Hepatic stellate cell (primary cell): ENCODE results near the gene TFR2.

Experiments
- DNase-seq: peaks from one replicate; pipeline ENCODE4 v3.0.0; 2011; ENCODE audit warnings: low spot score

Gene TFR2

DNA sequence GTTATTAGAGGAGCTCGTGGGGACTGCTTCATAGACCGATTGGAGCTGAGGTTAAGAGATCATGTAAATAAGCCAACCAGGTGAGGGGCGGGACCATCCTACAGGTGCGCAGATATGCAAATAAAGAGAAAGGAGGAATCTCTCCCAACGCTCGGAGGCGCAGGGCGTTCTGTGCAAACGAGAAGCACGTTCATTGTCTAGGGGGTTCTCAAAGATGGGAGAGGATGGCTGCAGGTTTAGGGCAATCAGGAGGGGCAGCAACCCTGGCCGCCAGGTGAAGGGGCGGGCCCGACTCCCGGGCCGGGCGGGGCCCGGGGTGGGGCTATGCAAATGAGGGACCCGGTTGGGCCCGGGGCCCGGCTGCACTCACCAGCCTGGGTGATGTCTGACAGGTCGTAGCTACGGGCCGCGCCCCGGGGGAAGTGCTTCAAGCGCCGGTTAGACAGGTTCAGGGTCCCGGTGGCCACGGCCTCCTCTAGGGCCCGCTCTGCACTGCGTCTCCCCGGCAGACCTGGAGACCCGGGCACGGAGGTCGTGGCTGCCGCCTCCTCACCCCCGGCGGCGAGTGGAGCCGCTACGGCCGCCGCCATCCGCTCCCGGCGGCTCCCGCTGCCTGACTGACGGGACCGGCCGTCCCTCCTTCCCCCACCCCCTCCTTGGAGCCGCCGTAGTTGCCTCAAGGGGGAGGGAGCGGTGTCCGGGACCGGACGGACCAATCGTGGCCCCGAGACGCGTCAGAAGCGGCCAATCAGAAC lies 55.7 kb downstream of the TFR2 start, which contains the start of gene LRCH4:
TSS of gene LRCH4 (minus strand) at position 619 of the 755 bp plus-strand sequence. CDS start at position 590, 29 bp downstream.
- peak; percentile 100 for DNase-seq

DNA sequence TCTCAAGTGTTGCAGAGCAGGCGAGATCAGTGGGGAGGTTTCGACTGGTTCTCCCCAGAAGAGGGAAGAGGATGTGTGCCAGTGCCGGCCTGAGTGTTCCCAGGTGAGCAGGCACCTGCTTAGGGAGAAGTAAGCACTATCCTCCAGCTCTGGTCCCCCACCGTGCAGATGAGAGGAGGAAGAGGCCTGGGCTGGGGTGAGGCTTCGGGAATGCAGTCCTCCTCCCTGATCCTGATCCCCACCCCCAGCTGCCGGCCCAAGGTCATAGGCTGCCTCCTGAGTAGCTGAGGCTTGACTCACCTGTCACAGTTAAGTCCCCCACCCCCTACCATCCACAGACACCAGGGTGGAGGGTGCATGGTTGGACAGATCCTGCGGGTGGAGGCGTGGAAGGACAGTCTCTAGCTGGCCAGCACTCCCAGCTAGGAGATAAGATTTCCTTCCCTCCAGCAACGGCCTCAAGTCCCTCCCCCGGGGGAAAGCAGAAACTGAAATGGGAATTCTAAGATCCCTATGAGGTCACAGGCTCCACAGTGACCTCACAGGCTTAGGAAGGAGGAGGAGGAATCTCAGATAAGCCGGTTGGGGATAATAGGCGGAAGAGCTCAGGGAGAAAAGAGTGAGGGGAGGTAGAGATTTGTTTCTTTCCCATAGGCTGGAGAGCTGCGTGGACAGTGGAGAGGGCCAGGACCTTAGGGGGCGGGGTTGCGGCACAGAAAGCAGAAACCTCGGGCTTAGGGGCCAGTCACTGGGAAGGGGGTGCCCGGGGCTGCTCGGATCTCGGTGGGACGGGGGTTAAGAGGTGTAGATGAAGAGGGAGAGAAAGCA lies 56.5 kb downstream of the TFR2 start:
- peak; percentile 85 for DNase-seq

DNA sequence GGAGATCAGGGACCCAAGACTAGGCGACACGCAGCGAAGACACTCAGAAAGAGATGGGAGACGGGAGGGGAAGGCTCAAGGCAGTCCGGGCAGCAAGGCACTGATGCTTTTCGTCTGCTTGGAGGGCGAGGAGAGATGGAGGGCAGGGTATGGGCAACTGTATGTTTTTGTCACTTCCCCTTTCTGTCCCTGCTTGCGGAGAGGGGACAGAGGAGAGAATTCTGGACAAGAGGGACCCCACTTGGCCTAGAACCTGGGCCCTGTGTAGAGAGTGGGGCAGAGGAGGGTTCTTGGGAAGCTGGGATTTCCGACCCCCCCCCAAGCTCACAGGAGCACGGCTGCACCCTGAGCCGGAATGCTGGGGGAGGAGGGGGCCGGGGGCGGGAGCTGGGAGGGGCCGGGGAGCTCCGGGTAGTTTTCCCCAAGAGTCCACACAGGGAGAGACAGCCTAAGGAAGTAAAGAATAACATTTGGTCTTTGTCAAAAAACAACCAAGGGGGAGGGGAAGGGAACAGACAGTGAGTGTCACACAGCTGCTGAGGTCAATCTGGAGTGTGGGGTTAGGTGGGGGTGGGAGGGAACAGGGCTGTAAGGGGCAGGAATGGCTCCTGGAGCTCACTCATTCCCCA lies 57.2 kb downstream of the TFR2 start:
- DNase-seq: peak; percentile 64

DNA sequence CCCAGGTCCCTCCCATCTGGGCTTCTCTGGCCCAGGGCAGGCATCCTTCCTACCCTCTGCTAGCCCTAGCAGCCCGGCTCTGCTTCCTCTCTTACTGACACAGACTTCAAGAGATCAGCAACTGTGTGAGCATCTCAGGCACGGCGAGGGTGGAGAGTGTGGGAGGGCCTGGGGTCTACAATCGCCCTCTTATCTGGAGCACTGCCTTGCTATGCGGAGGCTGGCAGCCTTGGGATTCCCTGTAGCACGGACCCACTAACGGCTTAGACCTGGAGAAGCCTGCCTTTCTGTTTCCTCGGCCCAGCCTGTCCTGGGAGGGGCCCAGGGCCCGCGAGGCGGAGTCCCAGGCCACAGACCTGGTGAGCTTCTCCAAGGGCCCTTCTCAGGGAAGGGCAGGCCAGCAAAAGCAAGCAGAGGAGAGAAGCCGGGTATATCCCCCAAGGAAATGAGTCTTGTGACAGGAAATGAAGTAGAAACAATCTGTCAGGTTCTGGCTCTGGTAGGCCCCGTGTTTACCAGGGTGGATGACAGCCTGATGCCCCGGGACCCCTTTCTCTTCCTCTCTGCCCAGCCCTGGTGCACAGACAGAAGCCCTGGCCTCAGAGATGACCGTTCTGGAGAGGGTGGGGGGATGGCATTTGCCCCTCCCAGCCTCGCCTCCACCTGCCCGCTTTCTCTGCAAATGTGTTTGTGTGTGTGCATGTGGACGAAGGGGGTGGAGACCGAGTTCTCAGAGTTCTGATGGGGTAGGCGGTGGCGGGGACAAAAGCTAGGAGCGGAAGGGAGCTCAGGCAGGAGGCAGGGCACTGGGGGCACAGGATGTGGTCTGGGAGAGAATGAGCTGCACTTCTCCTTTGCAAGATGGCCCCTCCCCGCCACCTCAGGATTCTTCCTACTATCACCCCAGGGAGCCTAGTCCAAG lies 58.0 kb downstream of the TFR2 start:
- DNase-seq: peak; percentile 75

DNA sequence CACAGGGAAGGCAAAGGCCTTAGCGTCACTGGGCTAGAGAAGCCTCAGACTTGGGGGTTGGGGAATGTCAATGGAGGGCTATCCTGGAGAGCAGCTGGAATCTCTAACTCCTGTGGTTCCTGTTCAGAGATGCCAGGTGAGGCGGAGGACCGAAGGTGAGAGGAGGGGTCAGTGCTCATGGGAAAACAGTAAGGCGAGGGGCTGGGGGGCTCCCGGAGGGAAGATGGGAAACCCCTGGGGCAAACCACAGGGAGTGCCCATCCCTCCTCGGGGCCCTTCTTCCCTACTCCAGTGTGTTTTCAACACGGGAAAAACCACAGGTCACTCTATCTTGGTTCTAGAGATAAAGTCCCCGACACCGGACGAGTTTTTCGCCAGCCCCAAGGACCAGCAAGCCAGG lies 58.7 kb downstream of the TFR2 start:
- no peak for DNase-seq

DNA sequence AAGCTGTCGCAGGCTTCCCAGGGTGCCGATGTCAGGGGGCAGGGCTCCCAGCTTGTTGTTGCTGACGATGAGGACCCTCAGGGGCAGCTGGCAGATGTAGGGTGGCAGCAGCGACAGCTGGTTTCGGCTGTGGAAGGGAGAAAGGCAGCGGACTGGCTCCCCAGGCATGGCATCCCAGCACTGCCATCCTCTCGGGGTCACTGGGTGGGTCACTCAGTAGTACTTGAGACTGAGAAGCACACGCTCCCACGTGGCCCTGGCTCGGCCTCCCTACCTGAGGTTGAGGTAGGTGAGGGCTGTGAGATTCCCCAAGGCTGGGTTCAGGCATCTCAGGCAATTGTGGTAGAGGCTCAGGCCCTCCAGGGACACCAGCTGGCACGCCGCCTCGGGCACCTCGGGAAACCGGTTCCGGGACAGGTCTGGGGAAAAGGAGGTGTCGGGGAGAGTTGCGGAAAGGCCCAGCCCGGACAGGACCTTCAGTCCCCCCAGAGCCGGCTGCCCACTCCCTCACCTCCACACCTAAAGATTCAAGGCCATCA lies 59.2 kb downstream of the TFR2 start:
- DNase-seq: no peak

DNA sequence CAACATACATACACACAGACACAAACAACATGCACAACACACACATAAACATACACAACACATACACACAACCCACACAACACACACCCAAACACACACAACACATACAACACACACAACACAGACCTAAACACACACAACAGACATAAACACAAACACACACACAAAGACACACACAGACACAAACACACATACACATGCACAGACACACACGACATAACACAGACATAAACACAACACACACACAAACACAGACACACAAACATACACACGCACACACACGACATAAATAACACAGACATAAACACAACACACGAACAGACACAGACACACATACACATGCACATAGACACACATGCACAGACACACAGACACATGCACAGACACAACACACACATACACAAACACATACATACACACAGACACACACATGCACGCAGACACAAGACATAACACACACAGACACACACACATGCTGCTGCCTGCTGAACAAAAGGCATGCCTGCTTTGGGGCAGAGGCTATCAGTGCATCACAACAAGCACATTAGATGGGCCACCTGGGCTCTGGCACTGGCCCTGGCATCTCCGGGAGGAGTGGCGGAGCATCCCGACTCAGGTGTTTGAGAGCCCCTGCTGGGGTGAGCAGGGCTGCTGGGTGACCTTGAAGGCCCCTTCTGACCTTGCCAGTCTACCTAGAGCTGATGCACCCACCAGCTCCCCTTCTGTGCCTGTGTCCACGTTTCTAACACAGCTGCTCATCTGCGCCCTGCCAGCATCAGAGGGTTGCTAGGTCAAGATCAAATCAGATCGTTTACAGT lies 60.7 kb downstream of the TFR2 start:
- DNase-seq: no peak

DNA sequence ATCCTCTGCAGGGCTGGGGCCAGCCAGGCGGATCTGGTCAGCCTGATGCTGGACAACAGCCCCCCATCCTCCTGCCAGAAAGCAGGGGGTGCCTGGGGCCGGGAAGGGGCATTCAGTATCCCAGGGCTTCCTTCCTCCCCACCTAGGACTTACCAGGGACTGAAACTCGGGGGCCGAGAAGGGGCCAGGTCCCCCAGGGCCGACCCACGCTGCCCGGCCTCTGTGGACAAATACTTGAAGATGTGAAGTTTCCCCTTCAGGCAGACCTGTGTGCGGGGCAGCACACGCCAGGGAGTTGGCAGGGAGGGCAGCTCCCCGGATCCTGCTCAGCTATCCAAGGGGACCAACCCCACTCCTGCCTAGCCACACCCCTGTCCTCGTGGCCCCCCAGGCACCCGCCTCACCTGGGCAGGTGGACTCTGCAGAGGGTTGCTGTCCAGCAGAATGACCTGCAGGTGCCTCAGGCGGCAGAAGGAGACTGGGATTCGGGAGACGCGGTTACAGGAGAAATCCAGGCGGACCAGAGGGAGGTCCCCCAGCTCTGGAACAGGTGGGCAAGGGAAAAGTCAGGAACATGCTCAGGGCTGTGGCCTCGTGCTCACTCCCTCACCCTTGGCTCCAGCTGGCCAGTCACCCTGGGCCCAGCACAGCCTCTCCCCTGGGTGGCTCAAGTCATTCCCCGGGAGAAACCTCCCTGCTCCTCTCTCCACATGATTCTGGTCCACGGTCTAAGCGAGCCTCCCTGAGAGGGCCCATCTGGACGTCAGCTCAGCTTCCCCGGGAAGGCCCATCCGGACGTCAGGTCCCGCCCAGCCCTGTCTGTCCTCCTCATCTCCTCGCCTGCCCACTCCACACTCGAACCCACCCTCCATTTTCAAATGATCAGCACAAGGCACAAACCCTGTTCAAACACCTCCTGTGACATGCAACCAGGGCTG lies 62.8 kb downstream of the TFR2 start:
- DNase-seq: no peak

DNA sequence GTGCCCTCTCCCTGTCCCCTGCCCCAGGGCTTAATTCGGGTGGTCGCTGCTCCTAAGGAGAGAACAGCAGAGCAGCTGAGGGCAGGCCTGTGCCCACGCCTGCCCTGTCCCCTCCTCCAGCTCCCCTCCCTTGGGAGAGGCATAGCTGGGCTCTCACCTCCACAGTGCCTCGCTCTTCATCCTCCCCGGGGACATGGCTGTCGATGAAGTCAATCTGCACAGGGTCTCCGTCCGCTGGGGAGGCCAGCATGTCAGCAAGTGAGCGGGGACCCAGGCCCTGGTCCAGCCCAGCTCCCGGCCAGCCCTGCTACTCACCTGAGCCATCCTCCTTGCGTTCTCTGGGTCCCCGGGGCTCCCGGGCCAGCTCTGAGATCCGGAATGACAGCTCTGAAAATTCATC lies 63.8 kb downstream of the TFR2 start:
- DNase-seq: no peak

DNA sequence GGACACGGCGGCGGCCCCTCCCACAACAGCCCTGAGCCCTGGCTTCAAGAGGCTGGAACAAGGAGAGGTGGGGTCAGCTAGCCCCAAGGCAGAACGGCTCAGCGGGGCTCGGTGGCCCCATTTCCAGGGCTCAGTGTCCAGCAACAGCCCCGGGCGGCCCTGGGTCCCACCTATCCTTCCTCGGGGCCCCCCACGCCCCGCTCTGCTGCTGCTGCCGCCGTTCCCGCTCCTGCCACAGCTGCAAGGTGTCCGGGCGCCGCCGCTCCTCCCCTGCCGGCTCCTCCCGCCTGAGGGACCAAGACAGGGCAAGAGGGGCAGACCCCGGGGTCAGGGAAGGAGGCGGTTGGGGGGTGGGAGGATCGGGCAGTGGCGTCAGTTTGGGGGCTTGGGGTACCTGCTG lies 64.2 kb downstream of the TFR2 start:
- DNase-seq: no peak

DNA sequence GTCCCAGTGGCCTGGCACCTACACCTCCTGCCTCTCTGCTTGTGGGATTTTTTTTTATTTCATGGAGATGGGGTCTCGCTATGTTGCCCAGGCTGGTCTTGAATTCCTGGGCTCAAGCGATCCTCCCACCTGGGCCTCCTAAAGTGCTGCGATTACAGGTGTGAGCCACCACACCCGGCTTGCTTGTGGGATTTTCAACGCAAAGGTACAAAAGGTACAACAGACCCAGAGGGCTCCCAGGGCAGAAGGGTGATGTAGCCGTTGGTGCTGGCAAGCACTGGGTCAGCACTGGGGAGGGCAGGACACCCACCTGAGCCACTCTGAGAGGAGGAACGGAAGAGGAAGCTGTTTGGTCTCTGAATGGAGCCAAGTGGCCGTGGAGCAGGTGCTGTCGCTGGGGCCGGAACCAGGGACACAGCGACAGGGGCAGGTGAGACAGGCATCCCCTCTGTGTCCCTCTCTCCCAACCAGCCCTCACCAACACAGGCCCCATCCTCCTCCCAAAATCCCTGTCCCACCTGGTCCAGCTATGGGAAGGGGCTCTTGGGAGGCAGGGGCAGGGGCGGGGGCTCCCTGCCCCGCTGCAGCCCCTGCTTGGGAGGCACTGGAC lies 64.9 kb downstream of the TFR2 start:
- no peak for DNase-seq

DNA sequence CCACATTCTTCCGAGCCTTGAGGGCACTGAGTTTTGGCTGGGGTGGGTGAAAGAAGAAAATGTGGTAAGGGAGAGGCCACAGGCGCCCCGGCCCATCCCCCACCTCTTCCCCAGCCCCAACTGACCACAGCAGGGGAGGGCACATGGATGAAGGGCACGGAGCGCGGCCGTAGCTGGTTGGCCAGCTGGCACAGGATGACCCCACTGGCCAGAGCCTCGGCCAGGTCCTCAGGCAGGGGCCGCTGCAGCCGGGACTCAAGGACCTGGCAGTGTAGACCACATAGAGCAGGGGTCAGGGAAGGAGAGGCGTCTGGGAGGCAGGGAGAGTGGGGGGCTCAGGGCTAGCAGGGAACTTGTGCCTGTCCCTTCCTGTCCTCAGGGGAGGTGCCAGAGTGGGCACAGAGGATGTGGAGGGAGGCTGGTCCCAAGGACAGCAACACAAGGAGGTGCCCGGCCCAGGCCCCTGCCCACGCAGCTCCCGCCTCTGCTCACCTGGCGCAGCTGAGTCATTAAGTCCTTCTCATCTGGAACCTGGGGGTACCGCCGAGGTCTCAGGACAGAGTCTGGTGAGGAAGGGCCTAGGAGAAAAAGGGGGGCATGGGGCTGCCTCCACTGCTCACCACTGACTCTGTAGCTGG lies 65.5 kb downstream of the TFR2 start:
- DNase-seq: no peak

DNA sequence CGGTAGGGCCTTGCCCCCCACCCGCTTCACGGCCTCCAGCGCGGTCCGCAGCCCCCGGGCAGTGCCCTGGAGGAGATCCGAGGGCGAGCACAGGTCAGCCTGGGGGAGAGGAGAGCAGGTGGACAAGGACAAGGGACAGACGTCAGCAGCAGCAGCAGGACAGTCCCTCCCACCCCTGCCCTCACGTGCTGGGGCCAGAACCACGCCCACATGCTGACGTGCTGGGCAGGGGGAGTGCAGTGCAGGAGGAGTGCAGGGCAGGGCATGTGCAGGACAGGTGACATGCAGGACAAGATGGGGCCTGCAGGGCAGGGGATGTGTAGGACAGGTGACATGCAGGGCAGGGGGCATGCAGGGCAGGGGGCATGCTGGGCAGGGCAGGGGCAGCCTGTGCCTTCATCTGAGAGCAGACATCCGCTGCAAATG lies 66.1 kb downstream of the TFR2 start:
- DNase-seq: no peak

DNA sequence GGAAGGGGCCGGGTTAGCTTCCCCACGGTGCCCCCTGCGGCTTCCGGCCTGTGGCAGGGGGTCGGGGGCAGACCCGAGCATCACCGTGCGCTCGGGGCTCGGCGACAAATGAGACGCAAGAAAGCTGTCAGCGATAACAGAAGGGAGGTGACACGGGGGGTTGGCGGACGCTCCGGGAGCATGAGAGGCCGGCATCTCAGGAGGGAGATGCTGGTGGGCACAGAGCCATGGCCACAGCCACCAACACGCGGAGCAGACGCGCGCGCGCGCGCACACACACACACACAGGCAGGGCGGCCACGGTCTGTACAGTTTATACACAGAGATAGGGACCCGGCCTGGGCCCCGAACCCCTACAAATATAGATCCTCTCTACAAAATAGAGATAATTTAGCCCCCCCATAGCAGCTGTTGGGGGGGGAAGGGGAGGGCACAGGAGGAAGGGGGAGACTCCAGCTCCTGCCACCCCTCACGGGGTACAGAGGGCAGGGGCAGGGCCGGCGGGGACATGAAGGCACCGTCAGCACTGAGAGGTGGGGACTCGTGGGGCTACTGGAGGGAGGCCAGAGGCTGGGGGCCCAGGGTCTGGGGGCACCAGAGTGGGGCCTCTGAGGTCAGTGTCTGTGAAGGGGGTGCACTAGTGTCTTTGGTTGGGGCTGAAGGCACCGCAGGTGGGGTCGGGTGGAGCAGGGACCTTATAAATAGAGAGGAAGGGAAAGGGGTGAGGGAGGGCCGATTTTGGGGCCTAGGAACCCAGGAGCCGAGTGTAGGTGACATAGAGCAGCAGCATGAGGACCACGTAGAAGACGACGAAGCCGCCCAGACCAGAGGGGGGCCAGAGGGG lies 66.8 kb downstream of the TFR2 start:
- no peak for DNase-seq

DNA sequence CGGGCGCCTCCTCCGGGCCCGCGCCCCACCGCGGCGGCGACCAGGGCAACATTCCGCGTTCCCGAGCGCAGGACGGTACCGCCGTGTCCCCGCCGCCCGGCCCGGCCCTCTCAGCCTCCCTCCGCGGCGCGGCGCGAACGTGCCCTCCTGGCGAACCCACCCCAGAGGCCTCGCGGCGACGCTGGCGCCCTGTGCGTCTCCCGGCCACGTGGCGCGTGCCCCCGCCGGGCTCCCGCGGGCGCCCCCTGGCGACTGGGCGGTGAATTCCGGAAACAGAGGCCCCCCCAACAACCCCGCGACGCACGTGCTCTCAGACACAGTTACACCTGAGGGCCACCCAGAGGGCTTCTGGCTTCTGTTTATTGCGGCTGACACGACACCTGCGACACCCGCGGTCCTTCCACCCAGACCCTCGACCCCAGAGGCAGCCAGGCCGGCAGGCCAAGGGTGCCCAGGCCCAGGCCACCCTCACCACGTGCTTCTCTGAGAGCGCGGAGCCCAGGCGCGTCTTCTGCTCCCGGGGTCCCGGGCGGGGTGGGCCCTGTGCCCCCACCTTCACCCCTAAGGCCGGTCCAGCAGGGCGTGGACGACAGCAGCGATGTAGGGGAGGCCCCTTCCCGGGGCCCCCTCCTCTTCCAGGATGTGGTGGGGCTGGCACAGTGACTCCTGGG lies 67.5 kb downstream of the TFR2 start, which contains the start of gene SAP25:
TSS of gene SAP25 (minus strand) at position 210 of the 671 bp plus-strand sequence. CDS start at position 52, 158 bp downstream.
- no peak for DNase-seq

DNA sequence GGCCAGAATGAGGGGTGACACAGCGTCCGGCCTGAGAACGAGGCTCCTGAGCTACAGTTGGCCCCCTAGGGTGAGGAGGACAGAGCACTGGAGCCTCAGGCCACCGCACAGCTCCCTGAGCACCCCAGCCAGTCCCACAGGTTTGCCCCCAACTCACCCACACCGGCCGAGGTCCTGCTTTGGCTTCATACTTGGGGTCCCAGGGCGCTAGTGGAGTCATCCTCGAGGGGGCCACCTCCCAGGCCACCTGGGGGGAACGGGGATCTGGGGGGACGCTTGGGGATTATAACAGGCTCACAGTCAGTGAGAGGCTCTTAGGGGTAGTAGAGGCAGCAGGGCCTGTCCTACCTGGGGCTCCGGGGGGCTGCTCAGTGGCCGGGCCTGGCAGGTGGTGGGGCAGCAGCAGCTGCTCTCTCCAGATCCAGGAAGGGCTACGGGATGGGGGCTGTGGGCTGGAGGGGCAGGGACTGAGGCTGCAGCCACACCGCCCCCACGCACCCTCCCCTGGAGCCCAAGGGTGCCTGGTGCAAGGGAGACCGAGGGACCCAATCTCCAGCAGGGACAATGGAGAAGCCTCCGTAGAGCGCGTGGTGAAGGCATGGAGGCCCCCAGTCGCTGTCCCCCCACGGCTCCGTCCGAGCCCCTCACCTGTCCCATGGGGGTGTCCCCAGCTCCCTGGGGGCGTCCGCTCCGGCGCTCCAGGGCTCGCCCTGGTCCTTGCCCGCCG lies 68.2 kb downstream of the TFR2 start:
- no peak for DNase-seq
